GM23338 (cell line): ENCODE data around the gene PPIP5K1.

ENCODE experiments used
- EZH2phosphoT487 ChIP-seq: fragments of 200-600 bp; sonication (generic); IDR thresholded peaks from one replicate; pipeline ENCODE4 v1.8.1; 2018; ENCODE audit warnings: antibody characterized with exemption; ENCODE audit not compliant: unreplicated experiment
- JUNB ChIP-seq: IDR thresholded peaks from one replicate; pipeline ENCODE4 v1.6.1; 2016; ENCODE audit warnings: antibody characterized with exemption; ENCODE audit not compliant: unreplicated experiment
- TF ChIP-seq, protein P1 (sequence below), 2 experiments: fragments of 200-600 bp in 1 of 2; sonication (generic) in 1 of 2; conservative IDR thresholded peaks; 2 replicates each; pipeline versions ENCODE4 v1.5.1 to v1.6.1; 2016 to 2017; ENCODE audit warnings: antibody characterized with exemption in 2 of 2, low read depth in 2 of 2, mild to moderate bottlenecking in 2 of 2, moderate library complexity in 1 of 2

DNA sequence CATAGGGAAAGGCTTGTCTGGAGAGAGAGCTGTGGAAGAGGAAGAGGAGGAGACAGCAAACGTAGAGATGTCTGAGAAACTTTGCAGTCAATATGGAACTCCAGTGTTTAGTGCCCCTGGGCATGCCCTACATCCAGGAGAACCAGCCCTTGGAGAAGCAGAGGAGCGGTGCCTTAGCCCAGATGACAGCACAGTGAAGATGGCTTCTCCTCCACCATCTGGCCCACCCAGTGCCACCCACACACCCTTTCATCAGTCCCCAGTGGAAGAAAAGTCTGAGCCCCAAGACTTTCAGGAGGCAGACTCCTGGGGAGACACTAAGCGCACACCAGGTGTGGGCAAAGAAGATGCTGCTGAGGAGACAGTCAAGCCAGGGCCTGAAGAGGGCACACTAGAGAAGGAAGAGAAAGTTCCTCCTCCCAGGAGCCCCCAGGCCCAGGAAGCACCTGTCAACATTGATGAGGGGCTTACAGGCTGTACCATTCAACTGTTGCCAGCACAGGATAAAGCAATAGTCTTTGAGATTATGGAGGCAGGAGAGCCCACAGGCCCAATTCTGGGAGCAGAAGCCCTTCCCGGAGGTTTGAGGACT is 65.7 kb downstream of the PPIP5K1 start:
- TF ChIP-seq EZH2phosphoT487 (no peak), JUNB (no peak)
- TF ChIP-seq, protein P1, sequence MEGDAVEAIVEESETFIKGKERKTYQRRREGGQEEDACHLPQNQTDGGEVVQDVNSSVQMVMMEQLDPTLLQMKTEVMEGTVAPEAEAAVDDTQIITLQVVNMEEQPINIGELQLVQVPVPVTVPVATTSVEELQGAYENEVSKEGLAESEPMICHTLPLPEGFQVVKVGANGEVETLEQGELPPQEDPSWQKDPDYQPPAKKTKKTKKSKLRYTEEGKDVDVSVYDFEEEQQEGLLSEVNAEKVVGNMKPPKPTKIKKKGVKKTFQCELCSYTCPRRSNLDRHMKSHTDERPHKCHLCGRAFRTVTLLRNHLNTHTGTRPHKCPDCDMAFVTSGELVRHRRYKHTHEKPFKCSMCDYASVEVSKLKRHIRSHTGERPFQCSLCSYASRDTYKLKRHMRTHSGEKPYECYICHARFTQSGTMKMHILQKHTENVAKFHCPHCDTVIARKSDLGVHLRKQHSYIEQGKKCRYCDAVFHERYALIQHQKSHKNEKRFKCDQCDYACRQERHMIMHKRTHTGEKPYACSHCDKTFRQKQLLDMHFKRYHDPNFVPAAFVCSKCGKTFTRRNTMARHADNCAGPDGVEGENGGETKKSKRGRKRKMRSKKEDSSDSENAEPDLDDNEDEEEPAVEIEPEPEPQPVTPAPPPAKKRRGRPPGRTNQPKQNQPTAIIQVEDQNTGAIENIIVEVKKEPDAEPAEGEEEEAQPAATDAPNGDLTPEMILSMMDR (conservative IDR thresholded peaks at IDR 0.05; ENCODE audit: low read depth in 2 of 2): 0 out of 4 replicates have a peak, but pooled peaks of 1 of the 2 experiments have one; percentile 13
